GDM1 (cell line): ENCODE measurements around the gene CREBBP.

ENCODE experiments used
- DNase-seq: peaks from one replicate; lab custom pipeline; 2025; lab: John Stamatoyannopoulos, UW

Gene CREBBP

DNA sequence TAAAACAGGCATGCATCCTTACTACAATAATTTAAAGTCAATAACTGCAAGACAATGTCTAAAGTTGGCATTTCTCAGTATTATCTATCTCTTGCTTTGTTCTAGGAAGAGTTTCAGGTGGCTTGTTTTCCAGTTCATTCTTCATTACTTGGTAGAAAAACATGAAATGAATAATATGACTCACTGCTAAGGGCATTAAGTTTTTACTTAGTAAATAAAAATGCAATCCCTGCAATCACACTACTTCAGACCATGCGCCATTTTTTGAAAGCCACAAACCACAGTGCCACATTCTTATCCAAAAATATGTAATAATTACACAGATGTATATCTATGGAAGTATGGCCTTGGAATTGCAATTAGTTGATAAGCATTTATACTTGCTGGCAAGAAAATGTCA lies 55.4 kb downstream of the CREBBP start:
- no peak for DNase-seq

- DNase-seq = no peak
Measured at GRCh38 chr16:3824121-3824795, 56.3 kb downstream of the CREBBP start.

DNA sequence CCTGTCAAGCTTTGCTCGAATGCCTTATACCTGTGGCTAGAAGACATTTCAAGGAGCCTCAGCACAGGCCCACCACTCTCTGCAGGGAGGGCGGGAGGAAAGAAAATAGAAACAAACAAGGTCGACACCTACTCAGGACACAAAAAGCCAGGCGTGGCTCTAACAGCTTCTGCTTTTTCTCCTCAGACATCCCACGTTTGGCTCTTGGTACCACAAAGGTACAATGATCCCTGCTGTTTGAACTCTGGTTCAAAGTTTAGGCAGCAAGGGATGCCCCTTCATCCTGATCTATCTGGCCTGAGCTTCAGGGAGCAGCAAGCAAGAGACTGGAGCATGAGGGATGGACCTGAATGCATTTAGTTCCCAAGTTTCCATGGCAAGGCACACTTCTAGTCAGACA lies 57.1 kb downstream of the CREBBP start:
- no peak for DNase-seq

GRCh38 chr16:3822366-3823045 lies 58.0 kb downstream of the CREBBP start:
- no peak for DNase-seq

DNA sequence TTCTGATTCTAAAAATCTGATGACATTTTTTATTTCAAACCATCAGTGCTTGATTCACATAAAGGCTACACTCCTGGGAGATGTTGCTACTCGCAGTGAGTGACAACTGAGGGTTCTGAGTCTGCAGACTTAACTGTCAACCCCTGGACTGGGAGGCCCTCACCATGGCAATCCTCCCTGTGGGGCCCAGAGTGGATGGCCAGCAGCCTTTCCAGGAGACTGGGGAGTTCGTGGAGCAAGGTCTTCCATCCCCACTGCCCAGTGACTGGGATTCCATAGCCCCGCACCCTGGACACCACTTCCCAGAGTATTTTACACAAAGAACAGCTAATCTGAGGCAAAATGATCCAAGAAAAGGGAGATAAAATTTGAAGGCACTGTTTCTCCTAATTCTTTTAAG lies 59.3 kb downstream of the CREBBP start:
- no peak for DNase-seq

DNA sequence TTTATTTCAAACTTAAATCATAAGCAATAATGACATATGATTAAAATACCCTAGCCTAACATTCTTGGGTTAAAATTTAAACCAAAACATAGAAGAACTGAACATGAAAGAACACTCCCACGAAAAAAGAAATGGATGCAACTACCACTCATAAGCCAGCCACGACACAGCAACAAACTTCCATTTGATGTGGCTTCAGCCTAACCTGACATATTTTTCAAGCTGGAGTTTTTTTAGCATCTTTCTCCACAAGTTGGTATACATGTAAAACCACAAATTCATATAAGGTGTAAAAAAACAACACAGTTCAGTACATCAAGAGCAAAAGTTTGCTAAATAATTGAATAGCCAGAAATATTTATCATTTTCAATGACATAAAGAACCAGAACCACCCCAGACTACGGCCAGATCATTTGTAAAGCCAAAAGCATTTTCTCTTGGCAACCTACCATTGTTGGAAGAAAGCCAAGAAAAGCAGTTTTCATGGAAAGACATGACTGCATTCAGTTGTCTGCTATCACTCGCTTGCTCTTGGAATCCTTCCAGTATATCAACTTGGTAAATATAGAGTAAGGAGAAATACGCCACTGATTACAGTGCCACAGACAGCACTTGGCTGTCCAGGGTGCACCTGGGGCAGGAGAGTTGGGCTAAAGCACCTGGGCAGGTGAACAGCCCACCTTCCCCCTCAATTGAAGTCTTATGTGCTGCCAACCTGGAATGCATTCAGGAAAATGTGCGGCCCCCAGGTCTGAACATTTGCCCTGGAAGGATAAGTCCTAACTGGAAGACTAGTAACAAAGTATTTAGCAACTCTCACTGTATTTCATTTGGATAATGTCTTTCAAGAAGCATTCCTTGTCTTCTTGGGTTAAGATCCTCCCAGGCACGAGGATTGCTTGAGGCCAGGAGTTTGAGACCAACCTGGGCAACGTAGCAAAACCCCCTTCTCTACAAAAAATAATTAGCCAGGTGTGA lies 60.5 kb downstream of the CREBBP start:
- DNase-seq = no peak

GRCh38 chr16:3819175-3819527 lies 61.4 kb downstream of the CREBBP start:
- no peak for DNase-seq

- DNase-seq = no peak
Measured at GRCh38 chr16:3816326-3816725, 64.2 kb downstream of the CREBBP start.

- DNase-seq = no peak
Measured at GRCh38 chr16:3814755-3815154, 65.8 kb downstream of the CREBBP start.

- DNase-seq = no peak
Measured at GRCh38 chr16:3812469-3813172, 67.9 kb downstream of the CREBBP start.

DNA sequence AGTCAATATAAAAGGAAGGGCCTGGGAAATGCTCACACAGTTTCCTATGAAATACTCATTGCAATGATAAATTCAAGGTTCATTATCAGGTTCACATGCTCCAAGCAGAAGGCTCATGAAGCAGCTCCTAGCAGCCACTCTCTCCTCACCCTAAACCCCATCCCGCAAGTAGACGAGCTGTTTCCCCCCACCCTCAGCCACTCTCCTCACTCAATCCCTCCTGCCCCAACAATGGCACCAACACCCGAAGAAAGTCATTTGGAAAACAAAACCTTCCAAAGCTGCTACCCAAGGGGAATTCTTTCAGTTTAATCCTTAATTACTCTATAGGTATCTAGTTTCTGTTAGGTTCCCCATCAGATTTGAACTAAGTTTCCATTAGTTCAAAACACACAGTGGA lies 69.7 kb downstream of the CREBBP start:
- no peak for DNase-seq

- no peak for DNase-seq
Measured at GRCh38 chr16:3810198-3810664, 70.3 kb downstream of the CREBBP start.

DNA sequence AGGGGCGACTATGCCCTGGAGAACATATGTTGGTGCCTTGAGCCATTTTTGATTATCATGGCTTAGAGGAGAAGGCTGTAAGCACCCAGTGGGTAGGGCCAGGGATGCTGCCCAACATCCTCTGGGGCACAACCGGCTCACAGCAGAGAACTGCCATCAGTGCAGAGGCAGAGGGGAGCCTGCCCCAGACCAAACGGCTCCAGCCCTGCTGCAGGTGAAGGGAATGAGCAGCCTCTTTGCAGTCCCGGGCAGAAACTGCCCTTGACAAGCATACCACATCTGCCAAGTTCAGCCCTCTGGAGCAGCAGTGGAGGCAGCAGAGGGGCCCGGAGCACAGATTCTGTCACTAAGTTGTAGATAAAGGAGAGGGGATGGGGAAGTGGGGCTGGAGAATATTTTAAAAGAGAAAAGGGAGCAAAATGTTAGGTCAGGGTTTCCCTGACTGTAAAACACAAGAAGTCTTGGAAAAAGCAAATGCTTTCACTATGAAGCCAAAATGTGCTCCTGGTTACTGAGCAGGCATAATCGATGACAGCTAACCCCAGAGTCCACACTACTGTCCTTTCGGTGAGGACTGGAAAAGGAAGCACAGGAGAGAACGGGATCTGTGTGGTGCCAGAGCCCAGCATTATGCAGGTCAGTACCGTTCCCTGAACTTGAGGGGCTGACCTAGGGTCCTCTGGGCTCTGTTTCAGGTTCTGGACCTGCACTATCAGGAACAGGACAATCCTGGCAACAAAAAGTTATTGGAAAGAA lies 72.0 kb downstream of the CREBBP start:
- no peak for DNase-seq

DNA sequence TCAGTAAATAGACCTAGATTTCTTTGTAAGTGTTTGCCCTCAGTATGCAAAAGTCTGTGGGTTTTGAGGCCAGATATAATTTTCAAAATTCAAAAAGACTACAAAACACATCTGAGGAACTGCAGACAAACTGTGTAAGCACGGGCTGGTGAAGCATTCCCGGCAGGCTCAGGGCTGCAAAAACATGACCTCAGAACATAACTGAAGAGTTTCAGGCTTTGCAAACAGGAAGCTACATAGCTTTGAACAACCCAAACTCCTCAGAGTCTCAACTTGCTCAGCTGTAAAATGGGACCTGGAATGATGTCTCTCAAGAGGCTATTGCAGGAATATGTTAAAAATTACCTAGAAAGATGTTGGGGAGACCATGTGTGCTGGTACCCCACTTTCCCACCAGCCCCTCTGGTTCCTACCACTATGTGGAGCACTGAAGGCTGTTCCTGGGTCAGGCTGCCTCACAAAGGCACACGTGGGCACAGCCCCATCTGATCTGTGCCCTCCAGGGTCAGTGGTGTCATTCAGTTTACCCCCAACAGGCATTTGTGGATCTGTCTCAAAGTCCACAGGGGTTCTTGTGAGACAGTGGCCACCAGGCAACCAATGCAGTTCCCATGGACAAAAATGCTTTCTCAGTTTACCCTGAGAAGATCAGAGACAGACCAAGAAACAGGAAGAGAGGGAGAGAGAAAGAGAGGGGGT lies 72.9 kb downstream of the CREBBP start:
- no peak for DNase-seq

GRCh38 chr16:3804426-3805016 lies 76.0 kb downstream of the CREBBP start:
- no peak for DNase-seq

- DNase-seq = no peak
Measured at GRCh38 chr16:3800477-3801270, 79.8 kb downstream of the CREBBP start.

DNA sequence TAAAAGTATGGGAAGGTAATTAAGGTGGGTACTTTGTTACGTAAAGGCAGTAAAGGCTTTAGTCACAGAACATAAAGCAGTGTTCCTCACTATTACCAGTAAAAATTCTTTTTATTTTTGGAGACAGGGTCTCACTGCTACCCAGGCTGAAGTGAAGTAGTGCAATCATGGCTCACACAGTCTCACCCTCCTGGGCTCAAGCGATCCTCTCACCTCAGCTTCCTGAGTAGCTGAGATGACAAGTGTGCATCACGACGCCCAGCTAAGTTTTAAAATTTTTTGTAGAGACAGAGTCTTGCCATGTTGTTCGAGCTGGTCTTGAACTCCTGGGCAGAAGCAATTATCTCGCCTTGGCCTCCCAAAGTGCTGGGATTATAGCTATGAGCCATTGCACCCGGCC lies 80.5 kb downstream of the CREBBP start:
- DNase-seq = no peak

GRCh38 chr16:3799354-3799753 lies 81.2 kb downstream of the CREBBP start:
- no peak for DNase-seq

- DNase-seq = no peak
Measured at GRCh38 chr16:3798838-3799237, 81.7 kb downstream of the CREBBP start.
